Neural cell (in vitro differentiated cells): ENCODE data around the gene PRH1.

Source experiments
- CTCF ChIP-seq: fragments of 450-650 bp; IDR thresholded peaks from 2 replicates; pipeline ENCODE4 v1.5.1; 2014; ENCODE audit warnings: antibody characterized with exemption, mild to moderate bottlenecking, moderate library complexity; ENCODE audit not compliant: poor library complexity, severe bottlenecking
- EP300 ChIP-seq: fragments of 450-650 bp; conservative IDR thresholded peaks from 2 replicates; pipeline ENCODE4 v1.6.1; 2014; ENCODE audit warnings: antibody characterized with exemption, mild to moderate bottlenecking, moderate library complexity; ENCODE audit not compliant: poor library complexity, severe bottlenecking
- EZH2 ChIP-seq: fragments of 200-600, 300-800 bp; shearing (Covaris generic), sonication (generic); IDR thresholded peaks from 2 replicates; pipeline ENCODE4 v1.6.1; 2014; ENCODE audit warnings: antibody characterized with exemption, low read length, borderline replicate concordance, mild to moderate bottlenecking; ENCODE audit not compliant: insufficient read depth, poor library complexity, severe bottlenecking
- MXI1 ChIP-seq: fragments of 450-650 bp; conservative IDR thresholded peaks from 2 replicates; pipeline ENCODE4 v1.6.1; 2014; ENCODE audit warnings: antibody characterized with exemption, mild to moderate bottlenecking; ENCODE audit not compliant: poor library complexity, severe bottlenecking
- POLR2AphosphoS5 ChIP-seq: IDR thresholded peaks from 2 replicates; pipeline ENCODE4 v1.6.1; 2012
- RAD21 ChIP-seq: fragments of 450-650 bp; conservative IDR thresholded peaks from 2 replicates; pipeline ENCODE4 v1.6.1; 2014; ENCODE audit warnings: antibody characterized with exemption, mild to moderate bottlenecking, moderate library complexity
- SMC3 ChIP-seq: fragments of 450-650 bp; conservative IDR thresholded peaks from 2 replicates; pipeline ENCODE4 v1.6.1; 2014; ENCODE audit warnings: antibody characterized with exemption, mild to moderate bottlenecking, moderate library complexity; ENCODE audit not compliant: poor library complexity
- TAF1 ChIP-seq: IDR thresholded peaks from 2 replicates; pipeline ENCODE4 v1.6.1; 2012; ENCODE audit warnings: low read depth

DNA sequence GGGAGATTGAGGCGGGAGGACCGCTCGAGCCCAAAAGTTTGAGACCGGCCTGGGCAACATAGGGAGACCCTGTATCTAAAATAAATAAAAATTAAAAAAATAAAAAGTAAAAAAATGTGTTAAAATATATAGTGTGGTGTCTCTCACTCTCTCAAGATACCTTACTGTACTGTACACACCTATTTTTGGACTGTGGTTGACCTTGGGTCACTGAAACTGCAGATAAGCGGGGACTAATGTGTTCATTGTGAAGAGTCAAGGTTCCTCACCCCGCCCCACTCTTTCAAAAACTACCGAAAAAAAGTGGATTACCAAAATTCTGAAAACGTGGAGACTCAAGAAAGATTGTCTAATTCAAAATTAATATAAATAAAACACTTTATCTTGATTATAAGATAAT is 26.3 kb upstream of the PRH1 start:
- TF ChIP-seq MXI1 (no peak), CTCF (no peak), EP300 (no peak), TAF1 (no peak), EZH2 (no peak), POLR2AphosphoS5 (no peak), SMC3 (no peak), RAD21 (no peak)
